Measurements from ENCODE around the gene YPEL4.

DNA sequence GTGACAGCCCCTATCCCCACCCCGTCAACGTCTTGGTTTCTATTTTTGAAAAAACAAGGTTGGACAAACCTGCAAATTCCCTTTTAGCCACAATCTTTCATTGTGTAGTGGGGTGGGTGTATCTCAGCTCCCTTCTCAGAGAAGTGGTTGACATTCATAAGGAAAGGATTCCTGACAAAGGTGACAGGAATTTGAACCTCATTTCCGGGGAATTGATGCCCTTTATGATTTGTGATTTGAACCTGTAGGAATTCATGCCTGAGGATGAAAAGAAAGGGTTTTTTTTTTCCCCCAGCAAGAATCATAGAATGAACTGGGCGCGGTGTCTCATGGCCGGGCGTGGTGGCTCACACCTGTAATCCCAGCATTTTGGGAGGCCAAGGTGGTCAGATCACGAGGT lies 14.5 kb downstream of the YPEL4 start:
- TF ChIP-seq GATA2 (IDR thresholded peaks at IDR 0.05; ENCODE audit: low read depth, low read length): no peak
- TF ChIP-seq GATA3 (IDR thresholded peaks at IDR 0.05; ENCODE audit: low read depth, low read length): no peak

Data from SH-SY5Y (cell line).